ENCODE results near the gene CCDC154. TPM values are rescaled to one million over a fixed set of nuclear protein-coding genes. Genes with fewer than 3 reads are reported as not detected.

CCDC154 gene
- total RNA-seq, 1 donor from 2014 or later: not detected

- H4K20me1 ChIP-seq (ENCODE audit: low read depth): no peaks in the 10 kb centered on the region
- no peaks in the 10 kb centered on the region for H3K27me3 ChIP-seq
- no peak overlapping the region for H3K4me2 ChIP-seq
- Mint-ChIP-seq H3K27me3 (ENCODE audit: insufficient read depth, low read depth) (peaks cover 2% of the 10 kb centered on the region), H3K4me3 (no peak overlapping the region), H3K36me3 (peaks cover 8% of the 10 kb centered on the region), H3K4me1 (no peaks in the 10 kb centered on the region), H3K9me3 (no peaks in the 10 kb centered on the region), H3K27ac (no peak overlapping the region)
- no peaks in the 10 kb centered on the region for H3K9me3 ChIP-seq (ENCODE audit: low read depth)
- no peak overlapping the region for H3K27ac ChIP-seq
- no peaks in the 10 kb centered on the region for H3K4me1 ChIP-seq
- H3K9ac ChIP-seq: no peak overlapping the region
- no peak overlapping the region for H3K4me3 ChIP-seq
- H3F3A ChIP-seq (ENCODE audit: low read depth): no peaks in the 10 kb centered on the region
- H3K36me3 ChIP-seq: no peaks in the 10 kb centered on the region
- no peak overlapping the region for H2AFZ ChIP-seq (replicated peaks)
- TF ChIP-seq EZH2phosphoT487 (IDR thresholded peaks at IDR 0.05) (no peak), EZH2 (IDR thresholded peaks at IDR 0.05) (no peak)
- TF ChIP-seq, protein P1, sequence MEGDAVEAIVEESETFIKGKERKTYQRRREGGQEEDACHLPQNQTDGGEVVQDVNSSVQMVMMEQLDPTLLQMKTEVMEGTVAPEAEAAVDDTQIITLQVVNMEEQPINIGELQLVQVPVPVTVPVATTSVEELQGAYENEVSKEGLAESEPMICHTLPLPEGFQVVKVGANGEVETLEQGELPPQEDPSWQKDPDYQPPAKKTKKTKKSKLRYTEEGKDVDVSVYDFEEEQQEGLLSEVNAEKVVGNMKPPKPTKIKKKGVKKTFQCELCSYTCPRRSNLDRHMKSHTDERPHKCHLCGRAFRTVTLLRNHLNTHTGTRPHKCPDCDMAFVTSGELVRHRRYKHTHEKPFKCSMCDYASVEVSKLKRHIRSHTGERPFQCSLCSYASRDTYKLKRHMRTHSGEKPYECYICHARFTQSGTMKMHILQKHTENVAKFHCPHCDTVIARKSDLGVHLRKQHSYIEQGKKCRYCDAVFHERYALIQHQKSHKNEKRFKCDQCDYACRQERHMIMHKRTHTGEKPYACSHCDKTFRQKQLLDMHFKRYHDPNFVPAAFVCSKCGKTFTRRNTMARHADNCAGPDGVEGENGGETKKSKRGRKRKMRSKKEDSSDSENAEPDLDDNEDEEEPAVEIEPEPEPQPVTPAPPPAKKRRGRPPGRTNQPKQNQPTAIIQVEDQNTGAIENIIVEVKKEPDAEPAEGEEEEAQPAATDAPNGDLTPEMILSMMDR (IDR thresholded peaks at IDR 0.05): no peak
- no peaks in the 10 kb centered on the region for H3K79me2 ChIP-seq (ENCODE audit: low read depth)
- no peak for DNase-seq (ENCODE audit: low spot score)
These were observed 10.2 kb upstream of the CCDC154 start for GRCh38 chr16:1454561-1454960.

- no peaks in the 10 kb centered on the region for H3K36me3 ChIP-seq
- no peak overlapping the region for H3K27ac Mint-ChIP-seq
- H3K9me3 Mint-ChIP-seq: no peaks in the 10 kb centered on the region
These were observed 9.0 kb upstream of the CCDC154 start for GRCh38 chr16:1453316-1453715.

GRCh38 chr16:1452530-1452929 is 8.2 kb upstream of the CCDC154 start:
- H3K27ac ChIP-seq: no peak overlapping the region

More at GRCh38 chr16:1453316-1453715, 9.0 kb upstream of the CCDC154 start:
- peak overlapping the region; percentile 27 for H3K4me3 Mint-ChIP-seq
- H3K4me1 Mint-ChIP-seq: no peaks in the 10 kb centered on the region
- Histone ChIP-seq H3K27me3 (no peaks in the 10 kb centered on the region), H3K4me3 (no peak overlapping the region), H3K9me3 (ENCODE audit: low read depth) (no peaks in the 10 kb centered on the region), H3K4me2 (no peak overlapping the region), H3F3A (ENCODE audit: low read depth) (no peaks in the 10 kb centered on the region), H3K27ac (no peak overlapping the region), H3K9ac (no peak overlapping the region), H2AFZ (replicated peaks) (no peak overlapping the region), H3K4me1 (no peaks in the 10 kb centered on the region), H3K79me2 (ENCODE audit: low read depth) (no peaks in the 10 kb centered on the region), H4K20me1 (ENCODE audit: low read depth) (no peaks in the 10 kb centered on the region)
- H3K36me3 Mint-ChIP-seq: peaks cover 6% of the 10 kb centered on the region
- peaks cover 3% of the 10 kb centered on the region for H3K27me3 Mint-ChIP-seq (ENCODE audit: insufficient read depth, low read depth)
- no peak for DNase-seq (ENCODE audit: low spot score)
- TF ChIP-seq EZH2phosphoT487 (IDR thresholded peaks at IDR 0.05) (no peak), EZH2 (IDR thresholded peaks at IDR 0.05) (no peak)
- TF ChIP-seq, protein P1 (IDR thresholded peaks at IDR 0.05): no peak

More at GRCh38 chr16:1452530-1452929, 8.2 kb upstream of the CCDC154 start:
- no peak for DNase-seq (ENCODE audit: low spot score)
- Histone ChIP-seq H3K27me3 (no peaks in the 10 kb centered on the region), H3K9ac (no peak overlapping the region), H4K20me1 (ENCODE audit: low read depth) (no peaks in the 10 kb centered on the region), H2AFZ (replicated peaks) (no peak overlapping the region), H3K4me1 (no peaks in the 10 kb centered on the region), H3K9me3 (ENCODE audit: low read depth) (no peaks in the 10 kb centered on the region), H3F3A (ENCODE audit: low read depth) (no peaks in the 10 kb centered on the region), H3K4me3 (no peak overlapping the region), H3K36me3 (no peaks in the 10 kb centered on the region), H3K4me2 (no peak overlapping the region), H3K79me2 (ENCODE audit: low read depth) (no peaks in the 10 kb centered on the region)
- Mint-ChIP-seq H3K4me1 (no peaks in the 10 kb centered on the region), H3K4me3 (no peak overlapping the region), H3K27me3 (ENCODE audit: insufficient read depth, low read depth) (peaks cover 3% of the 10 kb centered on the region), H3K36me3 (peaks cover 6% of the 10 kb centered on the region), H3K27ac (no peak overlapping the region), H3K9me3 (no peaks in the 10 kb centered on the region)
- TF ChIP-seq, protein P1 (IDR thresholded peaks at IDR 0.05): no peak
- no peak for TF ChIP-seq EZH2phosphoT487 (IDR thresholded peaks at IDR 0.05)
- no peak for TF ChIP-seq EZH2 (IDR thresholded peaks at IDR 0.05)
